Ovary (tissue), 9 donors: ENCODE results near the gene KLF13. TPM values are rescaled to one million over a fixed set of nuclear protein-coding genes. Genes with fewer than 3 reads are reported as not detected.

Source experiments
- DNase-seq, 5 donors: peaks; one replicate each; pipeline ENCODE4 v3.0.0-alpha.2; 2019 to 2020
- H3K27ac ChIP-seq, 2 donors: fragments of 200-600 bp; one replicate each; pipeline versions ENCODE4 v1.5.1 to v1.8.0; 2019 to 2022
- H3K27me3 ChIP-seq: fragments of 200-600 bp; one replicate; pipeline ENCODE4 v1.8.0; 2022
- H3K36me3 ChIP-seq: fragments of 200-600 bp; sonication (generic); one replicate; pipeline ENCODE4 v1.5.1; 2019
- H3K4me1 ChIP-seq: one replicate; pipeline ENCODE4 v1.8.1; 2013; ENCODE audit warnings: mild to moderate bottlenecking, moderate library complexity; ENCODE audit not compliant: insufficient read depth
- H3K4me3 ChIP-seq: fragments of 200-600 bp; sonication (generic); one replicate; pipeline ENCODE4 v1.5.1; 2017
- H3K9me3 ChIP-seq, 2 donors: fragments of 200-600 bp in 1 of 2; sonication (generic) in 1 of 2; one replicate each; pipeline versions ENCODE4 v1.5.1 to v1.8.1; 2013 to 2019; ENCODE audit warnings: mild to moderate bottlenecking in 1 of 2, moderate library complexity in 1 of 2
- EP300 ChIP-seq: sonication (generic); formaldehyde crosslinking; IDR thresholded peaks from one replicate; pipeline ENCODE4 v1.6.1; 2017; ENCODE audit warnings: antibody characterized with exemption
- POLR2A ChIP-seq: fragments of 450-650 bp; IDR thresholded peaks from one replicate; pipeline ENCODE4 v1.6.1; 2017; ENCODE audit warnings: antibody characterized with exemption, mild to moderate bottlenecking, moderate library complexity
- WGBS, 3 donors: extraction: QIAGEN DNeasy Blood & Tissue Kit in 1 of 3; methylation state at CpG; one replicate each; pipeline versions ENCODE4 v1.1.5 to v1.1.7; 2013 to 2017; 5-methylcytosine and 5-hydroxymethylcytosine counted together
- intact Hi-C, 4 donors: fragments of 100-400 bp; cut with DNase I; formaldehyde crosslinking; loops; one replicate each; pipeline versions ENCODE4 v1.11.0 to v1.15.1; 2022 to 2023
- polyA plus RNA-seq, 2 donors: library from polyadenylated mRNA; stranded (reverse); fragments of 200-250 nt in 1 of 2; fragments of 350-450 nt in 1 of 2; fragmentation: Illumina TruSeq in 1 of 2; extraction: RNeasy Lipid Tissue Mini Kit (QIAGEN cat#74804) in 1 of 2; gene quantifications; one replicate each; pipeline ENCODE4 v1.2.3, GENCODE V29; 2013 to 2014
- total RNA-seq, 7 donors: library from RNA; depleted of rRNA in 2 of 7; stranded (reverse); fragments of >200 nt in 2 of 7; fragmentation: NEBNext Ultra II Directional in 3 of 7; extraction: Animal tissue kit (Norgen Biotek cat#: 25700) in 3 of 7; gene quantifications; one replicate each; pipeline versions ENCODE4 v1.1.0 to v1.2.4, GENCODE V29; 2016 to 2023
- TF ChIP-seq, protein P1 (sequence below), 3 donors: fragments of 450-650 bp in 2 of 3; fragments of 200-600 bp in 1 of 3; IDR thresholded peaks; one replicate each; pipeline versions ENCODE4 v1.5.1 to v1.8.0; 2016 to 2022; ENCODE audit warnings: antibody characterized with exemption in 3 of 3, mild to moderate bottlenecking in 1 of 3
- donor health status: DM: no; HTN: no; CAD: no; lungs with moderate emphysema.
- donor health status: DM: no; HTN: no; CAD: no.
- donor health status: Bipolar disorder and iron deficiency.
- donor health status: DM: yes; HTN: yes; CAD: no.
- donor health status: DM: no; HTN: no; CAD: no.
- donor health status: DM: yes; HTN: yes; CAD: no.

Gene KLF13
- total and polyA plus RNA-seq, 9 donors = 14.8 to 58.2 (median 36.0) TPM

DNA sequence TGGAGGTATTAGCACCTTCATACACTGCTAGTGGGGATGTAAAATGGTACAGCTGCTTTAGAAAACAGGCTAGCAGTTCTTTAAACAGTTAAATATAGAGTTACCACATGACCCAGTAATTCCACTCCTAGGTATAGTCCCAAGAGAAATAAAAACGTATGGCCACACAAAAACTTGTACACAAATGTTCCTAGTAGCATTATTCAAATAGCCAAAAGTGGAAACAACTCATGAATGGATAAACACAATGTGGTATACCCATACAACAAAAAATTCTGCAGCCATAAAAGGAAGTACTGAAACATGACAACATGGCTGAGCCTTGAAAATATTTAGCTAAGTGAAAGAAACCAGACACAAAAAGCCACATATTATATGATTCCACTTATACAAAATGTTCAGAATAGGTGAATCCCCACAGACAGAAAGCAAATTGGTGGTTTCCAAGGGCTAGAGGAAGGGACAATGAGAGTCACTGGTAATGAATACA, 40.8 kb upstream of the KLF13 start:
- no peak for DNase-seq
- intact Hi-C loops = no loop called here
- H3K27me3 ChIP-seq = no peaks in the 10 kb centered on the region
- 0 to 9% (median 7%) methylated on average over 1 of the region's 1 CpG for WGBS, 3 donors
- H3K36me3 ChIP-seq = no peaks in the 10 kb centered on the region
- H3K4me3 ChIP-seq = no peak overlapping the region
- TF ChIP-seq EP300 = no peak
- TF ChIP-seq, protein P1, sequence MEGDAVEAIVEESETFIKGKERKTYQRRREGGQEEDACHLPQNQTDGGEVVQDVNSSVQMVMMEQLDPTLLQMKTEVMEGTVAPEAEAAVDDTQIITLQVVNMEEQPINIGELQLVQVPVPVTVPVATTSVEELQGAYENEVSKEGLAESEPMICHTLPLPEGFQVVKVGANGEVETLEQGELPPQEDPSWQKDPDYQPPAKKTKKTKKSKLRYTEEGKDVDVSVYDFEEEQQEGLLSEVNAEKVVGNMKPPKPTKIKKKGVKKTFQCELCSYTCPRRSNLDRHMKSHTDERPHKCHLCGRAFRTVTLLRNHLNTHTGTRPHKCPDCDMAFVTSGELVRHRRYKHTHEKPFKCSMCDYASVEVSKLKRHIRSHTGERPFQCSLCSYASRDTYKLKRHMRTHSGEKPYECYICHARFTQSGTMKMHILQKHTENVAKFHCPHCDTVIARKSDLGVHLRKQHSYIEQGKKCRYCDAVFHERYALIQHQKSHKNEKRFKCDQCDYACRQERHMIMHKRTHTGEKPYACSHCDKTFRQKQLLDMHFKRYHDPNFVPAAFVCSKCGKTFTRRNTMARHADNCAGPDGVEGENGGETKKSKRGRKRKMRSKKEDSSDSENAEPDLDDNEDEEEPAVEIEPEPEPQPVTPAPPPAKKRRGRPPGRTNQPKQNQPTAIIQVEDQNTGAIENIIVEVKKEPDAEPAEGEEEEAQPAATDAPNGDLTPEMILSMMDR (IDR thresholded peaks at IDR 0.05) = no peak
- TF ChIP-seq POLR2A = no peak
- H3K27ac ChIP-seq = no peak overlapping the region
- H3K4me1 ChIP-seq = no peaks in the 10 kb centered on the region
- H3K9me3 ChIP-seq = no peaks in the 10 kb centered on the region

DNA sequence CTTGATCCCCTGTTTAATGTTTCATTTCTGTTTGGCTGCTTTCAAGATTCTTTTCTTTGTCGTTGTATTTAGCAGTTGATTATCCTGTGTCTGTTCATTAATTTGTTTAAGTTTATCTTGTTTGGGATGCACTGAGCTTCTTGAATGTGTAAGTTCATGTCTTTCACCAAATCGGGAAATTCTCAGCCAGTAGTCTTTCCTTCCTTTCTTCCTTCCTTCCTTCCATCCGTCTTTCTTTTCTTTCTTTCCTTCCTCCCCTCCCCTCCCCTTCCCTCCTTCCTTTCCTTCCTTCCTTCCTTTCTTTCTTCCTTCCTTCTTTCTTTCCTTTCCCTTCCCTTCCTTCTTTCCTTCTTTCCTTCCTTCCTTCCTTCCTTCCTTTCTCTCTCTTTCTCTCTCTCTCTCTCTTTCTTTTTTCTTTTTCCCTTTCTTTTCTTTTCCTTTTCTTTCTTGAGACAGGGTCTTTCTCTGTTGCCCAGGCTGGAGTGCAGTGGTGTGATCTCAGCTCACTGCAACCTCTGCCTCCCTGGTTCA, 35.5 kb upstream of the KLF13 start:
- Histone ChIP-seq H3K4me3 (no peak overlapping the region), H3K4me1 (no peaks in the 10 kb centered on the region), H3K36me3 (no peaks in the 10 kb centered on the region), H3K9me3 (no peaks in the 10 kb centered on the region), H3K27ac (no peak overlapping the region), H3K27me3 (no peaks in the 10 kb centered on the region)
- DNase-seq = no peak
- WGBS, 3 donors = 71 to 78% (median 73%) methylated on average over 3 of the region's 3 CpGs
- intact Hi-C loops = no loop called here
- TF ChIP-seq EP300 = no peak
- TF ChIP-seq, protein P1 (IDR thresholded peaks at IDR 0.05) = no peak

DNA sequence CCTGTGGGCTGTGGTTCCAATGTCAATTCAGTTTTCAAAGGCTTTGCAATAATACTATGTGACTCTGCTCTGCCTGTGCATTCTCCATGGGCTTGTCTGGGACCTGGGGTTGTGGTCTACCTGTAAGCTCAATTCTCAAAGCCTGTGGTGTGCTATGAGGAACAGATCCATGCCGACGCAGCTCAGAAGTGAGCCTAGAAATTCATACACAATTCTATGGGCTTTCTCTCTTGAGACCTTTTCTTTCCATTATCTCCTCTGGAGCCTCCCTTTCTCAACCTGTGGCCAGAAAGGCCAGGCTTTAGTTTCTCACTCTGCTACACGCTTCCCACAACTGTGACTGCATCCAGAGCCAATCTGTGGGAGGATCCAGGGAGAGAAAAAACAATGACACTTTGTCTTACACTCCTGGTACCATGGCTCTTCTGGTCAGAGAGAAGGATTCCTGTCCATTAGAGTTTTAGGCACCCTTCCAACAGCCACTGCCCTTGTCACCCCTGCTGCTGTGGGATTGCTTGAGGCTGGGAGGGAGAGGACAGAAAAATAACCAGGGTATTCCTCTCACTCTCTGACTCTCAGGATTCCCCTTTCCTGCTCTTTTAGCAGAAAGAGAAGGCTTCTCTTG, 34.1 kb upstream of the KLF13 start:
- Histone ChIP-seq H3K36me3 (no peaks in the 10 kb centered on the region), H3K9me3 (no peaks in the 10 kb centered on the region), H3K27ac (no peak overlapping the region), H3K27me3 (no peaks in the 10 kb centered on the region), H3K4me1 (peaks cover 1% of the 10 kb centered on the region), H3K4me3 (no peak overlapping the region)
- DNase-seq = no peak
- intact Hi-C loops = no loop called here
- 39 to 54% (median 50%) methylated on average over 3 of the region's 3 CpGs for WGBS, 3 donors
- no peak for TF ChIP-seq POLR2A
- no peak for TF ChIP-seq EP300
- TF ChIP-seq, protein P1 (IDR thresholded peaks at IDR 0.05) = no peak

DNA sequence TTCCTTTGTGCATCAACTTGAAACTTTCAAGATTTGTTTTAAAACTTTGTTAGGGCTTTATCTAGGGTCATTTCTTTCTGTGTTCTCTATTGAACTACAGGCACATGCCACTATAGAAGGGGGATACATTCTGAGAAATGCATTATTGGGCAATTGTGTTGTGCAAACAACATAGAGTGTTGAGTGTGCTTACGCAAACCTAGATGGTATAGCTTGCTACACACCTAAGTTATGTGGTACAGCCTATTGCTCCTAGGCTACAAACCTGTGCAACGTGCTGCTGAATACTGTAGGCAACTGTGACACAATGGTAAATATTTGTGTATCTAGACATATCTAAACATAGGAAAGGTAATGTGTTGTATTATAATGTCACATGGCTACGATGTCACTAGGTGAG, 33.0 kb upstream of the KLF13 start:
- no peak for TF ChIP-seq EP300
- no peak for TF ChIP-seq POLR2A
- TF ChIP-seq, protein P1 (IDR thresholded peaks at IDR 0.05) = no peak
- intact Hi-C loops = no loop called here
- no peak for DNase-seq

More for the DNA sequence above, 33.0 kb upstream of the KLF13 start:
- Histone ChIP-seq H3K4me1 (peaks cover 1% of the 10 kb centered on the region), H3K27me3 (no peaks in the 10 kb centered on the region), H3K4me3 (no peak overlapping the region), H3K27ac (no peak overlapping the region), H3K36me3 (no peaks in the 10 kb centered on the region), H3K9me3 (no peaks in the 10 kb centered on the region)
- 94 to 95% (median 94%) methylated on average over 3 of the region's 3 CpGs for WGBS, 3 donors
